Panc1 (cell line): ENCODE results near the gene AHSG. TPM values are rescaled to one million over a fixed set of nuclear protein-coding genes. Genes with fewer than 3 reads are reported as not detected.

Source experiments
- ATAC-seq: fragments of 200-7000 bp; cut with Tn5 transposase; 2 replicates; pipeline ENCODE4 v1.9.1; 2020; ENCODE audit warnings: mild to moderate bottlenecking, moderate library complexity
- BruUV-seq: library from RNA; stranded (reverse); fragments of 400-500 nt; replicated peaks from 2 replicates; lab custom pipeline; 2021; lab: Mats Ljungman, UMichigan
- CTCF ChIA-PET: fragments of 300-600 bp; sonication (Branson Sonifier 250); formaldehyde crosslinking; loops from one replicate; lab custom pipeline; 2022; ENCODE audit warnings: antibody characterized with exemption; lab: Charles Lee
- POLR2A ChIA-PET: fragments of 300-600 bp; sonication (Branson Sonifier 250); formaldehyde crosslinking; loops from one replicate; lab custom pipeline; 2022; ENCODE audit warnings: antibody characterized with exemption; lab: Charles Lee
- DNase-seq: peaks from one replicate; pipeline ENCODE4 v3.0.0-alpha.2; 2010; ENCODE audit warnings: low read depth, low spot score
- H3K27ac ChIP-seq: 2 replicates; pipeline ENCODE4 v1.5.1; 2011; ENCODE audit warnings: mild to moderate bottlenecking, low read length, inconsistent platforms
- H3K27me3 ChIP-seq: fragments of 200-500 bp; sonication (Bioruptor generic); 2 replicates; pipeline ENCODE4 v1.6.0; 2014; ENCODE audit warnings: low read length, inconsistent platforms; ENCODE audit not compliant: control insufficient read depth, insufficient read depth
- H3K36me3 ChIP-seq: fragments of 200-500 bp; sonication (Bioruptor generic); 2 replicates; pipeline ENCODE4 v1.5.1; 2014; ENCODE audit warnings: inconsistent platforms, mild to moderate bottlenecking, low read length, moderate library complexity; ENCODE audit not compliant: control insufficient read depth, insufficient read depth
- H3K4me1 ChIP-seq: 2 replicates; pipeline ENCODE4 v1.5.1; 2011; ENCODE audit warnings: inconsistent platforms, mild to moderate bottlenecking, low read length, moderate library complexity; ENCODE audit not compliant: control insufficient read depth, insufficient read depth
- H3K4me3 ChIP-seq, 2 experiments: 2 replicates each; pipeline ENCODE4 v1.5.1; 2011 to 2012; ENCODE audit warnings: low read depth in 2 of 2, low read length in 2 of 2, mild to moderate bottlenecking in 2 of 2, inconsistent platforms in 1 of 2, moderate library complexity in 1 of 2
- H3K9me3 ChIP-seq: fragments of 200-500 bp; sonication (Bioruptor generic); 2 replicates; pipeline ENCODE4 v1.5.1; 2014; ENCODE audit warnings: low read depth, mild to moderate bottlenecking, inconsistent platforms, low read length, moderate library complexity; ENCODE audit not compliant: control insufficient read depth, insufficient read depth
- POLR2AphosphoS5 ChIP-seq: IDR thresholded peaks from 2 replicates; pipeline ENCODE4 v1.6.1; 2012; ENCODE audit warnings: mild to moderate bottlenecking, low read depth, low read length, moderate library complexity
- SIN3A ChIP-seq: IDR thresholded peaks from 2 replicates; pipeline ENCODE4 v1.6.1; 2012; ENCODE audit warnings: low read depth, mild to moderate bottlenecking, low read length, moderate library complexity, borderline replicate concordance; ENCODE audit not compliant: insufficient read depth
- TCF7L2 ChIP-seq: IDR thresholded peaks from 2 replicates; pipeline ENCODE4 v1.6.1; 2011; ENCODE audit warnings: mild to moderate bottlenecking, low read depth, low read length, inconsistent platforms
- in situ Hi-C: cut with HindIII; loops from 2 replicates; pipeline ENCODE4 v1.10.0; 2016; ENCODE audit warnings: low sequenced_read_pairs, low pct_unique_long_range_greater_than_20kb
- intact Hi-C: fragments of 100-400 bp; cut with micrococcal nuclease; formaldehyde crosslinking; loops from one replicate; pipeline ENCODE4 v1.10.0; 2022; ENCODE audit not compliant: unreplicated experiment
- total RNA-seq: library from RNA; stranded (reverse); gene quantifications from one replicate; pipeline ENCODE4 v1.2.1, GENCODE V29; 2021; ENCODE audit not compliant: unreplicated experiment
- TF ChIP-seq, protein P1 (sequence below): fragments of 450-650 bp; IDR thresholded peaks from 2 replicates; pipeline ENCODE4 v1.5.1; 2017; ENCODE audit warnings: mild to moderate bottlenecking
- TF ChIP-seq, protein P2 (sequence below), 2 experiments: IDR thresholded peaks; 2 replicates each; pipeline ENCODE4 v1.6.1; 2011 to 2012; ENCODE audit warnings: low read depth in 2 of 2, control low read depth in 1 of 2, low read length in 1 of 2, mild to moderate bottlenecking in 1 of 2, moderate library complexity in 1 of 2; ENCODE audit not compliant: insufficient read depth in 1 of 2

Gene AHSG
- total RNA-seq, 1 experiment from 2014 or later = 0.85 TPM

DNA sequence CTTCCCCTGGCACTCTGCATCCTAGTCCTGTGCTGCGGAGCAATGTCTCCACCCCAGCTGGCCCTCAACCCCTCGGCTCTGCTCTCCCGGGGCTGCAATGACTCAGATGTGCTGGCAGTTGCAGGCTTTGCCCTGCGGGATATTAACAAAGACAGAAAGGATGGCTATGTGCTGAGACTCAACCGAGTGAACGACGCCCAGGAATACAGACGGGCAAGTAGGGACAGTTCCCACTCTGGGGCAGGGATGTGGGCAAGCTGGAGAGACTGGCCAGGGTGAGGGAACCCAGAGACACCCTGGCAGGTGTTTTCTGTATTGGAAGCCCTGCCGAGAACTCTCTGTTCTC lies 27.6 kb downstream of the AHSG start:
- TF ChIP-seq, protein P1, sequence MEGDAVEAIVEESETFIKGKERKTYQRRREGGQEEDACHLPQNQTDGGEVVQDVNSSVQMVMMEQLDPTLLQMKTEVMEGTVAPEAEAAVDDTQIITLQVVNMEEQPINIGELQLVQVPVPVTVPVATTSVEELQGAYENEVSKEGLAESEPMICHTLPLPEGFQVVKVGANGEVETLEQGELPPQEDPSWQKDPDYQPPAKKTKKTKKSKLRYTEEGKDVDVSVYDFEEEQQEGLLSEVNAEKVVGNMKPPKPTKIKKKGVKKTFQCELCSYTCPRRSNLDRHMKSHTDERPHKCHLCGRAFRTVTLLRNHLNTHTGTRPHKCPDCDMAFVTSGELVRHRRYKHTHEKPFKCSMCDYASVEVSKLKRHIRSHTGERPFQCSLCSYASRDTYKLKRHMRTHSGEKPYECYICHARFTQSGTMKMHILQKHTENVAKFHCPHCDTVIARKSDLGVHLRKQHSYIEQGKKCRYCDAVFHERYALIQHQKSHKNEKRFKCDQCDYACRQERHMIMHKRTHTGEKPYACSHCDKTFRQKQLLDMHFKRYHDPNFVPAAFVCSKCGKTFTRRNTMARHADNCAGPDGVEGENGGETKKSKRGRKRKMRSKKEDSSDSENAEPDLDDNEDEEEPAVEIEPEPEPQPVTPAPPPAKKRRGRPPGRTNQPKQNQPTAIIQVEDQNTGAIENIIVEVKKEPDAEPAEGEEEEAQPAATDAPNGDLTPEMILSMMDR = no peak
- no peak for TF ChIP-seq SIN3A
- no peak for TF ChIP-seq TCF7L2
- TF ChIP-seq POLR2AphosphoS5 = no peak
- TF ChIP-seq, protein P2, sequence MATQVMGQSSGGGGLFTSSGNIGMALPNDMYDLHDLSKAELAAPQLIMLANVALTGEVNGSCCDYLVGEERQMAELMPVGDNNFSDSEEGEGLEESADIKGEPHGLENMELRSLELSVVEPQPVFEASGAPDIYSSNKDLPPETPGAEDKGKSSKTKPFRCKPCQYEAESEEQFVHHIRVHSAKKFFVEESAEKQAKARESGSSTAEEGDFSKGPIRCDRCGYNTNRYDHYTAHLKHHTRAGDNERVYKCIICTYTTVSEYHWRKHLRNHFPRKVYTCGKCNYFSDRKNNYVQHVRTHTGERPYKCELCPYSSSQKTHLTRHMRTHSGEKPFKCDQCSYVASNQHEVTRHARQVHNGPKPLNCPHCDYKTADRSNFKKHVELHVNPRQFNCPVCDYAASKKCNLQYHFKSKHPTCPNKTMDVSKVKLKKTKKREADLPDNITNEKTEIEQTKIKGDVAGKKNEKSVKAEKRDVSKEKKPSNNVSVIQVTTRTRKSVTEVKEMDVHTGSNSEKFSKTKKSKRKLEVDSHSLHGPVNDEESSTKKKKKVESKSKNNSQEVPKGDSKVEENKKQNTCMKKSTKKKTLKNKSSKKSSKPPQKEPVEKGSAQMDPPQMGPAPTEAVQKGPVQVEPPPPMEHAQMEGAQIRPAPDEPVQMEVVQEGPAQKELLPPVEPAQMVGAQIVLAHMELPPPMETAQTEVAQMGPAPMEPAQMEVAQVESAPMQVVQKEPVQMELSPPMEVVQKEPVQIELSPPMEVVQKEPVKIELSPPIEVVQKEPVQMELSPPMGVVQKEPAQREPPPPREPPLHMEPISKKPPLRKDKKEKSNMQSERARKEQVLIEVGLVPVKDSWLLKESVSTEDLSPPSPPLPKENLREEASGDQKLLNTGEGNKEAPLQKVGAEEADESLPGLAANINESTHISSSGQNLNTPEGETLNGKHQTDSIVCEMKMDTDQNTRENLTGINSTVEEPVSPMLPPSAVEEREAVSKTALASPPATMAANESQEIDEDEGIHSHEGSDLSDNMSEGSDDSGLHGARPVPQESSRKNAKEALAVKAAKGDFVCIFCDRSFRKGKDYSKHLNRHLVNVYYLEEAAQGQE (IDR thresholded peaks at IDR 0.05; ENCODE audit: insufficient read depth in 1 of 2, low read depth in 2 of 2, low read length in 1 of 2) = no peak
- Histone ChIP-seq H3K27ac (no peak overlapping the region), H3K4me3 (no peak overlapping the region), H3K9me3 (no peaks in the 10 kb centered on the region), H3K4me1 (no peaks in the 10 kb centered on the region), H3K27me3 (peaks cover 33% of the 10 kb centered on the region), H3K36me3 (no peaks in the 10 kb centered on the region)
- DNase-seq (no peak), ATAC-seq (peak; percentile 72; the same call in 1 of the 2 replicates)
- ChIA-PET POLR2A (no interaction called here), CTCF (no interaction called here)
- in situ Hi-C loops = no loop called here
- BruUV-seq = no TSS peak
- intact Hi-C loops = no loop called here

DNA sequence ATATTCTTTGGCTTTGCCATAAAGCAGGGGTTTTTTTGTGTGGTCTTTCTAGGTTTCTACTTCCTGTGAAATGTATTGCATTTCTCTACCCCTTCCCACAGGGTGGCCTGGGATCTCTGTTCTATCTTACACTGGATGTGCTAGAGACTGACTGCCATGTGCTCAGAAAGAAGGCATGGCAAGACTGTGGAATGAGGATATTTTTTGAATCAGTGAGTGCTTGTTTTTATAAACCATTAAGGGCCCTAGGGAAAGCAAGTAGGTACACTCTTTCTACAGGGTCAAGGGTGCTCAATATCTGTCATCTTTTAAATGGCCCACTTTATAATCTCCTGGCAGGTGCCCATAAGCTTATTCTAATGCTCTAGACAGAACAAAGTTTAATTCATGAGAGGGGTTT lies 28.1 kb downstream of the AHSG start:
- TF ChIP-seq, protein P2 (IDR thresholded peaks at IDR 0.05; ENCODE audit: insufficient read depth in 1 of 2, low read depth in 2 of 2, low read length in 1 of 2) = no peak
- no peak for TF ChIP-seq SIN3A
- TF ChIP-seq, protein P1 = no peak
- TF ChIP-seq TCF7L2 = no peak
- no peak for TF ChIP-seq POLR2AphosphoS5
- Histone ChIP-seq H3K27ac (no peak overlapping the region), H3K9me3 (no peaks in the 10 kb centered on the region), H3K4me3 (no peak overlapping the region), H3K36me3 (no peaks in the 10 kb centered on the region), H3K27me3 (peaks cover 33% of the 10 kb centered on the region), H3K4me1 (no peaks in the 10 kb centered on the region)
- ChIA-PET POLR2A (no interaction called here), CTCF (no interaction called here)
- BruUV-seq = no TSS peak
- in situ Hi-C loops = no loop called here
- ATAC-seq (no peak), DNase-seq (no peak)
- intact Hi-C loops = no loop called here
